SK-N-SH (cell line): ENCODE results near the gene NT5C1B. TPM values are rescaled to one million over a fixed set of nuclear protein-coding genes. Genes with fewer than 3 reads are reported as not detected.

Source experiments
- CTCF ChIA-PET: fragments of 300-600, 350-600 bp; formaldehyde crosslinking; extraction: SDS; loops from one replicate; lab custom pipeline; 2021; lab: Yijun Ruan, JAX
- POLR2A ChIA-PET: fragments of 350-600 bp; sonication (Branson Sonifier 250); formaldehyde crosslinking; extraction: SDS; loops from one replicate; lab custom pipeline; 2020; ENCODE audit warnings: antibody characterized with exemption, inconsistent platforms; lab: Yijun Ruan, JAX
- DNase-seq: peaks from one replicate; pipeline ENCODE4 v3.0.0; 2012
- H2AFZ ChIP-seq: fragments of 200-600 bp; sonication (generic); 2 replicates; pipeline ENCODE4 v1.8.1; 2016; ENCODE audit warnings: antibody characterized with exemption, mild to moderate bottlenecking, low read depth
- H3F3A ChIP-seq: fragments of 200-600 bp; sonication (generic); replicated peaks from 2 replicates; pipeline ENCODE3; 2016; ENCODE audit warnings: antibody characterized with exemption, mild to moderate bottlenecking; ENCODE audit not compliant: insufficient read depth
- H3K27ac ChIP-seq, 2 experiments: fragments of 200-500 bp in 1 of 2; fragments of 200-600 bp in 1 of 2; sonication (Bioruptor generic) in 1 of 2; sonication (generic), shearing (Covaris generic) in 1 of 2; 2 replicates each; pipeline versions ENCODE4 v1.5.1 to v1.6.1; 2014 to 2016; ENCODE audit warnings: low read depth in 2 of 2, inconsistent platforms in 1 of 2, low read length in 1 of 2, mild to moderate bottlenecking in 1 of 2, mixed read lengths in 1 of 2
- H3K27me3 ChIP-seq: fragments of 200-600 bp; sonication (generic), shearing (Covaris generic); 2 replicates; pipeline ENCODE4 v1.6.1; 2016; ENCODE audit warnings: mixed run types; ENCODE audit not compliant: insufficient read depth
- H3K36me3 ChIP-seq, 2 experiments: fragments of 200-500 bp in 1 of 2; fragments of 200-600 bp in 1 of 2; sonication (Bioruptor generic) in 1 of 2; sonication (generic) in 1 of 2; replicated peaks in 1 of 2; 2 replicates each; pipeline versions ENCODE3 to v1.5.1; 2014 to 2016; ENCODE audit warnings: low read length in 1 of 2, mild to moderate bottlenecking in 1 of 2; ENCODE audit not compliant: insufficient read depth in 2 of 2, control insufficient read depth in 1 of 2
- H3K4me1 ChIP-seq, 2 experiments: fragments of 200-500 bp in 1 of 2; fragments of 200-600 bp in 1 of 2; sonication (Bioruptor generic) in 1 of 2; sonication (generic), shearing (Covaris generic) in 1 of 2; 2 replicates each; pipeline versions ENCODE4 v1.5.1 to v1.6.1; 2014 to 2016; ENCODE audit warnings: low read depth in 1 of 2, low read length in 1 of 2, mixed run types in 1 of 2; ENCODE audit not compliant: insufficient read depth in 2 of 2, control insufficient read depth in 1 of 2
- H3K4me2 ChIP-seq: fragments of 200-600 bp; sonication (generic), shearing (Covaris generic); 2 replicates; pipeline ENCODE4 v1.6.1; 2017; ENCODE audit warnings: mixed run types
- H3K4me3 ChIP-seq, 2 experiments: fragments of 200-500 bp in 1 of 2; fragments of 200-600 bp in 1 of 2; sonication (Bioruptor generic) in 1 of 2; sonication (generic), shearing (Covaris generic) in 1 of 2; 2 replicates each; pipeline versions ENCODE4 v1.5.1 to v1.8.1; 2014 to 2016; ENCODE audit warnings: low read depth in 2 of 2, inconsistent platforms in 1 of 2, low read length in 1 of 2, mild to moderate bottlenecking in 1 of 2, mixed read lengths in 1 of 2, moderate library complexity in 1 of 2
- H3K79me2 ChIP-seq: fragments of 200-600 bp; sonication (generic); 2 replicates; pipeline ENCODE4 v1.8.1; 2017; ENCODE audit warnings: mild to moderate bottlenecking; ENCODE audit not compliant: insufficient read depth
- H3K9ac ChIP-seq: fragments of 200-600 bp; sonication (generic); 2 replicates; pipeline ENCODE4 v1.6.1; 2017; ENCODE audit warnings: mixed run types
- H3K9me2 ChIP-seq: fragments of 200-600 bp; sonication (generic); 2 replicates; pipeline ENCODE4 v1.6.1; 2017; ENCODE audit warnings: mixed run types
- H3K9me3 ChIP-seq: fragments of 200-600 bp; sonication (generic); 2 replicates; pipeline ENCODE4 v1.6.1; 2017; ENCODE audit warnings: mixed run types, mild to moderate bottlenecking, moderate library complexity
- H4K20me1 ChIP-seq: fragments of 200-600 bp; sonication (generic); 2 replicates; pipeline ENCODE4 v1.6.1; 2017; ENCODE audit warnings: mild to moderate bottlenecking, mixed run types; ENCODE audit not compliant: insufficient read depth
- CHD2 ChIP-seq: fragments of 150-350 bp; IDR thresholded peaks from 2 replicates; pipeline ENCODE4 v1.6.1; 2018; ENCODE audit warnings: low read length; ENCODE audit not compliant: partially characterized antibody
- CTCF ChIP-seq: fragments of 200-600 bp; sonication (generic); IDR thresholded peaks from 2 replicates; pipeline ENCODE4 v1.6.1; 2017; ENCODE audit warnings: antibody characterized with exemption, mild to moderate bottlenecking, moderate library complexity
- EP300 ChIP-seq, 2 experiments: IDR thresholded peaks; 2 replicates each; pipeline versions ENCODE4 v1.4.0 to v1.6.1; 2012; ENCODE audit warnings: borderline replicate concordance in 1 of 2, low read depth in 1 of 2, low read length in 1 of 2
- EZH2phosphoT487 ChIP-seq: fragments of 200-600 bp; sonication (generic); IDR thresholded peaks from 2 replicates; pipeline ENCODE4 v1.6.1; 2017; ENCODE audit warnings: low read depth, mixed run types, mild to moderate bottlenecking, antibody characterized with exemption, moderate library complexity, borderline replicate concordance
- FOXJ3 ChIP-seq: sonication (generic); formaldehyde crosslinking; IDR thresholded peaks from 2 replicates; pipeline ENCODE4 v1.5.1; 2020; ENCODE audit warnings: mild to moderate bottlenecking, missing genetic modification reagents
- FOXM1 ChIP-seq: IDR thresholded peaks from 2 replicates; pipeline ENCODE4 v1.4.0; 2012; ENCODE audit warnings: low read depth, mild to moderate bottlenecking
- IRF3 ChIP-seq: fragments of 150-350 bp; IDR thresholded peaks from 2 replicates; pipeline ENCODE4 v1.6.1; 2016; ENCODE audit warnings: mild to moderate bottlenecking, low read depth, low read length
- JUND ChIP-seq: IDR thresholded peaks from 2 replicates; pipeline ENCODE4 v1.4.0; 2012
- MEF2A ChIP-seq: IDR thresholded peaks from 2 replicates; pipeline ENCODE4 v1.4.0; 2012; ENCODE audit warnings: low read depth, borderline replicate concordance
- NFIC ChIP-seq: IDR thresholded peaks from 2 replicates; pipeline ENCODE4 v1.4.0; 2012; ENCODE audit warnings: borderline replicate concordance
- RCOR1 ChIP-seq: fragments of 150-350 bp; IDR thresholded peaks from 2 replicates; pipeline ENCODE4 v1.6.1; 2017; ENCODE audit warnings: antibody characterized with exemption, low read length
- REST ChIP-seq: IDR thresholded peaks from 2 replicates; pipeline ENCODE4 v1.6.1; 2012; ENCODE audit warnings: mild to moderate bottlenecking, low read depth, low read length, moderate library complexity
- RFX5 ChIP-seq: IDR thresholded peaks from 2 replicates; pipeline ENCODE4 v1.6.1; 2012; ENCODE audit warnings: mild to moderate bottlenecking, improper control_type of control experiment, low read length
- SMC3 ChIP-seq: IDR thresholded peaks from 2 replicates; pipeline ENCODE4 v1.6.1; 2012; ENCODE audit warnings: low read depth, low read length, improper control_type of control experiment
- TEAD4 ChIP-seq: IDR thresholded peaks from 2 replicates; pipeline ENCODE4 v1.4.0; 2012; ENCODE audit warnings: mild to moderate bottlenecking, borderline replicate concordance; ENCODE audit not compliant: insufficient read depth
- WGBS: methylation state at CpG from one replicate; pipeline ENCODE4 v1.1.6; 2017; ENCODE audit warnings: low lambda C conversion rate; 5-methylcytosine and 5-hydroxymethylcytosine counted together
- polyA plus RNA-seq, 3 experiments: library from polyadenylated mRNA; depleted of rRNA; stranded (reverse); fragments of >200 nt; gene quantifications; 2 replicates each; pipeline ENCODE4 v1.2.3, GENCODE V29; 2012
- TF ChIP-seq, protein P1 (sequence below): IDR thresholded peaks from 2 replicates; pipeline ENCODE4 v1.4.0; 2012; ENCODE audit warnings: low read depth, borderline replicate concordance

NT5C1B gene
- polyA plus RNA-seq, 1 of the 3 experiments (the other 2 are of a cell fraction), result not detected

- CTCF ChIA-PET, result interaction anchor here (0.6 to 1.7 kb wide), 2 partner anchors 9 to 17 kb away, joined by 3 to 4 read pairs; no protein-coding TSS in a partner anchor
- TF ChIP-seq FOXM1 (no peak), REST (no peak), RCOR1 (no peak), RFX5 (no peak), MEF2A (no peak), CTCF (no peak), JUND (no peak), EZH2phosphoT487 (no peak), TEAD4 (no peak), SMC3 (no peak), FOXJ3 (no peak), CHD2 (no peak), NFIC (no peak), EP300 (IDR thresholded peaks at IDR 0.05; ENCODE audit: borderline replicate concordance in 1 of 2, low read depth in 1 of 2, low read length in 1 of 2) (no peak), IRF3 (no peak)
- TF ChIP-seq, protein P1, sequence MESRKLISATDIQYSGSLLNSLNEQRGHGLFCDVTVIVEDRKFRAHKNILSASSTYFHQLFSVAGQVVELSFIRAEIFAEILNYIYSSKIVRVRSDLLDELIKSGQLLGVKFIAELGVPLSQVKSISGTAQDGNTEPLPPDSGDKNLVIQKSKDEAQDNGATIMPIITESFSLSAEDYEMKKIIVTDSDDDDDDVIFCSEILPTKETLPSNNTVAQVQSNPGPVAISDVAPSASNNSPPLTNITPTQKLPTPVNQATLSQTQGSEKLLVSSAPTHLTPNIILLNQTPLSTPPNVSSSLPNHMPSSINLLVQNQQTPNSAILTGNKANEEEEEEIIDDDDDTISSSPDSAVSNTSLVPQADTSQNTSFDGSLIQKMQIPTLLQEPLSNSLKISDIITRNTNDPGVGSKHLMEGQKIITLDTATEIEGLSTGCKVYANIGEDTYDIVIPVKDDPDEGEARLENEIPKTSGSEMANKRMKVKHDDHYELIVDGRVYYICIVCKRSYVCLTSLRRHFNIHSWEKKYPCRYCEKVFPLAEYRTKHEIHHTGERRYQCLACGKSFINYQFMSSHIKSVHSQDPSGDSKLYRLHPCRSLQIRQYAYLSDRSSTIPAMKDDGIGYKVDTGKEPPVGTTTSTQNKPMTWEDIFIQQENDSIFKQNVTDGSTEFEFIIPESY, result no peak
- TF ChIP-seq, all 33 proteins: peak for 0
- Histone ChIP-seq H3K4me2 (no peak overlapping the region), H3K36me3 (peaks cover 0 to 11% of the 10 kb centered on the region in 2 experiments), H3K27me3 (no peaks in the 10 kb centered on the region), H3F3A (peaks cover 4% of the 10 kb centered on the region), H3K9me2 (no peaks in the 10 kb centered on the region), H3K27ac (no peak overlapping the region), H3K9ac (no peak overlapping the region), H3K9me3 (no peaks in the 10 kb centered on the region), H3K4me3 (no peak overlapping the region), H4K20me1 (no peaks in the 10 kb centered on the region), H3K79me2 (no peaks in the 10 kb centered on the region), H3K4me1 (peaks cover 1 to 4% of the 10 kb centered on the region in 2 experiments; a peak in 3 of 4 replicates), H2AFZ (no peak overlapping the region)
- POLR2A ChIA-PET, result interaction anchor here (1.2 kb wide), 1 partner anchor 33 kb away, joined by 4 read pairs; the partner anchor contains the start of gene RDH14
- DNase-seq, result no peak
- WGBS, result 86% methylated on average over 1 of the region's 1 CpG
Observed at GRCh38 chr2:18593496-18593895, 4.1 kb upstream of the NT5C1B start.
